Measurements from ENCODE around the gene MEAF6.

- TF ChIP-seq EZH2 (IDR thresholded peaks at IDR 0.05; ENCODE audit: insufficient read depth, poor library complexity, severe bottlenecking) (no peak), EZH2phosphoT487 (IDR thresholded peaks at IDR 0.05; ENCODE audit: insufficient read depth, low read depth) (no peak)
Observed at GRCh38 chr1:37472281-37472680, 42.3 kb downstream of the MEAF6 start.
